Cerebellar nuclear complex (tissue), 1 donor: ENCODE results near the gene PRAMEF2.
"Not testable (repeated sequence)": the region's sequence is repeated elsewhere in the genome, so short reads cannot be mapped to it uniquely, and the experiment has no call there.

Experiments used
- DNase-seq, 2 experiments: peaks; one replicate each; lab custom pipeline; 2025; lab: John Stamatoyannopoulos, UW

PRAMEF2 gene, protein sequence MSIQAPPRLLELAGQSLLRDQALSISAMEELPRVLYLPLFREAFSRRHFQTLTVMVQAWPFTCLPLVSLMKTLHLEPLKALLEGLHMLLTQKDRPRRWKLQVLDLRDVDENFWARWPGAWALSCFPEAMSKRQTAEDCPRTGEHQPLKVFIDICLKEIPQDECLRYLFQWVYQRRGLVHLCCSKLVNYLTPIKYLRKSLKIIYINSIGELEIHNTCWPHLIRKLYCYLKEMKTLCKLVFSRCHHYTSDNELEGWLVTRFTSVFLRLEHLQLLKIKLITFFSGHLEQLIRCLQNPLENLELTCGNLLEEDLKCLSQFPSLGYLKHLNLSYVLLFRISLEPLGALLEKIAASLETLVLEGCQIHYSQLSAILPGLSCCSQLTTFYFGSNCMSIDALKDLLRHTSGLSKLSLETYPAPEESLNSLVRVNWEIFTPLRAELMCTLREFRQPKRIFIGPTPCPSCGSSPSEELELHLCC

DNA sequence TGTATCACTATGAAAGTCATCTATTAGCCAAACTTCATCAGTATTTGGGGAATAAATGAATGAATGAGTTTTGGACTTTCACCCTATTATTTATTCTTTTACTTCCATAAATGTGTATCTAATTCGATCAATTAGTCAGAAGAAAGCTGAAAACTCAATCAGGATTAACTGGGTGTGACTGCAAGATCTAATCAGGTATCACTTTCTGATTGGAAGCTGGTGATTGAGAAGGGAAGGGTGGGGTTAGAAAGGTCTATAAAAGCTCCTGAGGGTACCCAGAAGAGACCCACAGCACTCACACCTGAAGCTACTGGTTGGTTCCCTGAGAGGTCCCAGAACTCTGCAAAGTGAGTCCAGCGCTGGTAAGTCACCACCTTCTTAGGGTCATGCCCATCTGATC lies at the start of gene PRAMEF2:
PRAMEF2 (plus strand) TSS at position 301 of the 400 bp plus-strand sequence. CDS start 1,924 bp downstream, outside the sequence.
- not testable (repeated sequence) for DNase-seq

DNA sequence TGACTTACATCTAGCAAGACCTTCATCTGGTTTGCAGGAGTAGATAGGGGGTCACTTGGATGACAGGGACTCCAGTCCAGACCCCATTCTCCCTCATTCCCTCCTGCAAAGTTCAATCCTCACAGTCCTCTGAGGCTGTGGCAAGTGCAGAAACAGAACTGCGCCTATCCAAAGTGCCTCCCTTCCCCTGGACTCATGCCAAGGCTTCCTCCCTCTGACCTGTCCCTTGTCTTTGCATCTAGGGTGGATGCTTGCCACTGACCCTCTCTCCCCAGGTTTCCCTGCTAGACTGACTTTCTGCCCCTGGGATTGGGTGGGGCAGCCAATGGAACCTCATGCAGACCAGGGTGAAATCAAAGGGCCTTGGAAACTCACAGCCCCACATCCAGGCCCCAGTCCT lies 47.0 kb upstream of the PRAMEF2 start:
- DNase-seq: no peak

DNA sequence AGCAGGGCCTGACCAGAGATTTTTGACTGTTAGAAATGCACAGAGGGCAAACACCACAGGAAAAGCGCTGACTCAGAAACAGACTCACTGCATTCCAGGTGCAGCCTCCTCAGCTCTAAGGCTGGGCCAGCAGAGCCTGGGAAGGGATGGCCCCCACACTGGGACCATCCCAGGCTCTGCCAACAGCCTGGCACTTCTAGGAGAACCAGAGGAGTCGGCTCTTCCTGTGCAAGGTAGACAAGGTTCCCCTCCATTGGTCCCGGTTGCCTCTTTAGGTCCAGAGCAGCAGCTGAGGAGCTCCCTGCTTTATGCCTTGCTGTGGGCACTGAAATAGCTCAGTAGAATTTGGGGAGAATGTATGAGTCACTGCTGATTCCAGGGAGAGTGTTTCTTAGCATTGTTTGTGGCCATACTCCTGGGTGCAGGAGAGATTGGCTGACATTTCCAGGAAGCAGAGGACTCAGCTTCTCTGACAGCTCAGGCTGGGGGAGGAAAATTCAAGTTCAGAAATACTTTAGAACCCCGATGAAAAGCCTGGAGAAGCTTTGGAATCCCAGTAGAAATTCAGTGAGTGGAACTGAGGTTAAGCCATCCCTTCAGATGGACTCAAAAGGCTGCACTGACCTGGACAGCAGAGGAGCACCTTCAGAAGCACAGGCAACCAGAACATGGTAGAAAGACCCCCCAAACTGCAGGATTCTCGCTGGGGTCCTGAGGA lies 46.0 kb upstream of the PRAMEF2 start:
- no peak for DNase-seq

DNA sequence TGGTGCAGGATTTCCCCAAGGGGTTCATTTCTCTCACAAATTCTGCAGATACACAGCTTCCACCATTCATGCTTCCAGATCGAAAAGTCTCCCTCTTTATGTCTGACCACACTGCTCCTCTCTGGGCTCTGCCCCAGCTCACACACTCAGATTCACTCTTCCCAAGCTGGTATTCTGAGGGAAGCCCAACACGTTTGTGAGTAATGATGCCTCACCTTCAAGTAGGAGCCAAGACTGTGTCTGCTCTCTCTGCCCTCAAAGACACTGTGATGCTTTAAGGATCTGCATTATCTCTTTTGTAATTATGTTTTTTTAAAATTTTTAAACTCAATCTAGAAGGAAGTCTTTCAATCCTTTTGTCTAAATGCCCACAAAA lies 45.5 kb upstream of the PRAMEF2 start:
- no peak for DNase-seq

DNA sequence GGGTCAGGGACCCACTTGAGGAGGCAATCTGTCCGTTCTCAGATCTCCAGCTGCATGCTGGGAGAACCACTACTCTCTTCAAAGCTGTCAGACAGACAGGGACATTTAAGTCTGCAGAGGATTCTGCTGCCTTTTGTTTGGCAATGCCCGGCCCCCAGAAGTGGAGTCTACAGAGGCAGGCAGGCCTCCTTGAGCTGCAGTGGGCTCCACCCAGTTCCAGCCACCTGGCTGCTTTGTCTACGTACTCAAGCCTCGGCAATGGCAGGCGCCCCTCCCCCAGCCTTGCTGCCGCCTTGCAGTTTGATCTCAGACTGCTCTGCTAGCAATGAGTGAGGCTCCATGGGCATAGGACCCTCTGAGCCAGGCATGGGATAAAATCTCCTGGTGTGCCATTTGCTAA lies 37.8 kb upstream of the PRAMEF2 start:
- not testable (repeated sequence) for DNase-seq

DNA sequence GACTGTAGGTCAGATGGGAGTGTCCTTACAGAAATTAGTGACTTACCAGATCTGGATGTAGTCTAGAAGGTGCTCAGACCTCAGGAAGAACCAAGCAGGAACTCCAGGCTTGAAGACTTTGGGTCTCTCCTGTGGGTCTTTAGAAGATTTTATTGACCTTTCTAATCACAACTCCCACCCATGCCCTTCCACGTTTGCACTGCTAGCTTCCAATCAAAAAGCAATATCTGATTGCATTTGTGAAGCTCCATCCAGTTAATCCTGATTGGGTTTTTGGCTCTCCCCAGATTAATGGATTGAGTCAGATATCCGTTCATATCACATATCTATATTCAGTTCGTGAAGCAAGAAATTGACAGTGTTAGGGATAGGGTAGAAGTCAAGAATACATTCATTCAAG lies 25.6 kb upstream of the PRAMEF2 start, which contains the start of gene PRAMEF11:
PRAMEF11 (minus strand) TSS at position 101 of the 400 bp plus-strand sequence. CDS start 2,621 bp downstream, outside the sequence.
- not testable (repeated sequence) for DNase-seq

DNA sequence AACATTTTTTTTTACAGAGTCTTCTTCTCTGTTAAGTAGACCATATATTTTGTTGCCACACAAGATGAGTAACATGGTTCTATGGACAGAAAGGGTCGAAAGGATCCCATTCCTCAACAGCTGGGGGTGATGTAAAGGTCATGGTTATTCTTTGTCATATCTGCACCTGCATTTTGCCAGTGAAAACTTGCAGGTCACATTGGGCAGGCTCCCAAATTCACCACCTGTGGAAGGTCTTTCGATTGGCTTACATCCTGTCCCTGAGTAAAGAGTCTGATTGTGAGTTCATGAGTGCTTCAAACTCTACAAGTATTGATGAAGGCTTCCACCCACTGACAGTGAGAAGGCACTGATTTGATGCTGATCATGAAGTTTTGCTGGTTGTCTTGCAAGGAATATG lies 23.6 kb upstream of the PRAMEF2 start:
- not testable (repeated sequence) for DNase-seq

DNA sequence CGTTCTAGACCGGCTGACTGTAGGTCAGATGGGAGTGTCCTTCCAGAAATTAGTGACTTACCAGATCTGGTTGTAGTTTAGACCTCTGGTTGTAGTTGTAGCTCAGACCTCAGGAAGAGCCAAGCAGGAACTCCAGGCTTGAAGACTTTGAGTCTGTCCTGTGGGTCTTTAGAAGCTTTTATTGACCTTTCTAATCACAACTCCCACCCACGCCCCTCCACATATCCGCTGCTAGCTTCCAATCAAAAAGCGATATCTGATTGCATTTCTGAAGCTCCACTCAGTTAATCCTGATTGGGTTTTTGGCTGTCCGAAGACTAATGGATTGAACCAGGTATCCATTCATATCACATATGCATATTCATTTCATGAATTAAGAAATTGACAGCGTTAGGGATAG lies 8.3 kb upstream of the PRAMEF2 start, which contains the start of gene HNRNPCL1:
HNRNPCL1 (minus strand) TSS at position 101 of the 400 bp plus-strand sequence. CDS start 431 bp downstream, outside the sequence.
- DNase-seq: not testable (repeated sequence)

DNA sequence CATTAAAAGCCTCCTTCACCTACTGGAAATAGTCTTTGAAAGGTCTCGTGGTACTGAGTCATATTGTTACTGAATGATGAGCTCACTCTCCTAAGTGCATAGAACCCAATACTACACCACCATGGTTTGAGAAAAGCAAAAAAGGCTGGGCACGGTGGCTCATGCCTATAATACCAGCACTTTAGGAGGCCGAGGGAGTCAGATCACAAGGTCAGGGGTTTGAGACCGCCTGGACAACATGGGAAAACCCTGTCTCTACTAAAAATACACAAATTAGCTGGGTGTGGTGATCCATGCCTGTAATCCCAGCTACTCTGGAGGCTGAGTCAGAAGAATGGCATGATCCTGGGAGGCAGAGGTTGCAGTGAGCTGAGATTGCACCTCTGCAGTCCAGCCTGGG lies 5.1 kb upstream of the PRAMEF2 start:
- no peak for DNase-seq

DNA sequence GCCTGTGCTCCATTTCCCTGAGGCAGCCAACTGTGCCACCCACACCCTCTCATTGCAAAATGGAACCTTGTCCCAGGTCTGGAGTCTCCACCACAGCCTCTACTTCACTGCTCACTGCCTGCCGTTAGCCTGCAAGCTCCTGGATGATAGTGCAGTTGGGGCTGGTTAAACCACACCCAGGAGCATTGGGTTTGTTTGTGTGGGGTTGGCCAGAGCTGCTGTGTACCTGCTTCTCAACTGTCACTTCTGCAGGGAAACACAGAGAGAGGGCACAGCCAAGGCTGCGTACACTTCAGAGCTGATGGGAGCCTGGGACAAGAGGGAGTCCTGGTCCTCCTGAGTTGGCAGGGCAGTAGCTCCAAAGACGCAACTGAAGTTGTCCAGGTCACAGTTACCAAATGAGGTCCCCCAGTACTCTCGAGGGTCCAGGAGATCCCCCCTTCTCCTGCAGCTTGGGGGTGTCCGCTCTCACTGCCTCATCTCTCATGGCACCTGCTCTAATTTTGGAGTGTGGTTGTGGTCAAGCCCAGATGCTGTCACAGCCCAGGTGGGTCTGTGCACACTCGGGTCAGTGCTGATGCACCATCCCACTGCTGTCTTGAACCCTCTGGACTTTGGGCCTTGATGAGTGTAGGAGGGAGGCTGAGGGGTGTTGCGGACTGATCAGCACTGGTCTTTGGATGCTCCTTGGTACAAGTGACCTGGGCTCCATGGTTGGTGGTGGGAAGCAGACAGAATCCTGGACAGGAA lies 6.4 kb downstream of the PRAMEF2 start:
- DNase-seq: not testable (repeated sequence)

DNA sequence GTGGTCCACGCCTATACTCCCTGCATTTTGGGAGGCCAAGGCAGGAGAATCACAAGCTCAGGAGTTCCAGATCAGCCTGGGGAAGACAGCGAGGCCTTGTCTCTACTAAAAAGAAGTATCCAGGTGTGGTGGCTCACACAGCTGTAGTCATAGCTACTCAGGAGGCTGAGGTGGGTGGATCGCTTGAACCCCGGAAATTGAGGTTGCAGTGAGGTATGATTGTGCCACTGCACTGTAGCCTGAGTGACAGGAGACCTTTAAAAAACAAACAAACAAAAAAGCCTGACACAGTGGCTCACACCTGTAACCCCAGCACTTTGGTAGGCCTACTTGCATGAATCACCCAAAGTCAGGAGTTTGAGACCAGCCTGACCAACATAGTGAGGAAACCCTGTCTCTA lies 21.6 kb downstream of the PRAMEF2 start:
- not testable (repeated sequence) for DNase-seq

DNA sequence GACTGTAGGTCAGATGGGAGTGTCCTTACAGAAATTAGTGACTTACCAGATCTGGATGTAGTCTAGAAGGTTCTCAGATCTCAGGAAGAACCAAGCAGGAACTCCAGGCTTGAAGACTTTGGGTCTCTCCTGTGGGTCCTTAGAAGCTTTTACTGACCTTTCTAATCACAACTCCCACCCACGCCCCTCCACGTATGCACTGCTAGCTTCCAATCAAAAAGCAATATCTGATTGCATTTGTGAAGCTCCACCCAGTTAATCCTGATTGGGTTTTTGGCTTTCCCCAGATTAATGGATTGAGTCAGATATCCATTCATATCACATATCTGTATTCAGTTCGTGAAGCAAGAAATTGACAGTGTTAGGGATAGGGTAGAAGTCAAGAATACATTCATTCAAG lies 29.2 kb downstream of the PRAMEF2 start, which contains the start of gene PRAMEF4:
PRAMEF4 (minus strand) TSS at position 101 of the 400 bp plus-strand sequence. CDS start 2,807 bp downstream, outside the sequence.
- DNase-seq: not testable (repeated sequence)

DNA sequence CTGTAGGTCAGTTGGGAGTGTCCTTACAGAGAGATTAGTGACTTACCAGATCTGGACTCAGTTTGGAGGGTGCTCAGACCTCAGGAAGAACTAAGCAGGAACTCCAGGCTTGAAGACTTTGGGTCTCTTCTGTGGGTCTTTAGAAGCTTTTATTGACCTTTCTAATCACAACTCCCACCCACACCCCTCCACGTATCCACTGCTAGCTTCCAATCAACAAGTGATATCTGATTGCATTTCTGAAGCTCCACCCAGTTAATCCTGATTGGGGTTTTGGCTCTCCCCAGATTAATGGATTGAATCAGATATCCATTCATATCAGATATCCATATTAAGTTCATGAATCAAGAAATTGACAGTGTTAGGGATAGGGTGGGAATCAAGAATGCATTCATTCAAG lies 41.3 kb downstream of the PRAMEF2 start, which contains the start of gene PRAMEF10:
PRAMEF10 (minus strand) TSS at position 101 of the 400 bp plus-strand sequence. CDS start 2,423 bp downstream, outside the sequence.
- not testable (repeated sequence) for DNase-seq

DNA sequence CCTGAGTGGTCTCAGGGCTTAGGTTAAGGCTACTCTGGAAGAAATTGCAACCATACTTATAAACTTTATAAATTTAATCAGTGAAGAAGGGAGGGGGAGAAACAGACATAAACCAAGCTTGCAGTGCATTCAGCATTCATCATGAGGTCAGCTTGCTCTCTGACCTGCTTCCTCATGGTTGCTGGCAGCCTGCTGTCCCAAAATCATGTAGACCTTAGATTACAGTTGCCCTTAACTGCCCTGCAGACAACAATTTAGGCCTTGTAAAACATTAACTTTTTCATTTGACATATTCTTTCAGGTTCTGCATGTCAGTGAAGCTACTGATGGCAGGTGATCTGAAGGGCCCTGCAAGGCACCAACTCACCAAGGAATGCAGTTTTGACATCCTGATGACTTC lies 42.3 kb downstream of the PRAMEF2 start:
- not testable (repeated sequence) for DNase-seq

DNA sequence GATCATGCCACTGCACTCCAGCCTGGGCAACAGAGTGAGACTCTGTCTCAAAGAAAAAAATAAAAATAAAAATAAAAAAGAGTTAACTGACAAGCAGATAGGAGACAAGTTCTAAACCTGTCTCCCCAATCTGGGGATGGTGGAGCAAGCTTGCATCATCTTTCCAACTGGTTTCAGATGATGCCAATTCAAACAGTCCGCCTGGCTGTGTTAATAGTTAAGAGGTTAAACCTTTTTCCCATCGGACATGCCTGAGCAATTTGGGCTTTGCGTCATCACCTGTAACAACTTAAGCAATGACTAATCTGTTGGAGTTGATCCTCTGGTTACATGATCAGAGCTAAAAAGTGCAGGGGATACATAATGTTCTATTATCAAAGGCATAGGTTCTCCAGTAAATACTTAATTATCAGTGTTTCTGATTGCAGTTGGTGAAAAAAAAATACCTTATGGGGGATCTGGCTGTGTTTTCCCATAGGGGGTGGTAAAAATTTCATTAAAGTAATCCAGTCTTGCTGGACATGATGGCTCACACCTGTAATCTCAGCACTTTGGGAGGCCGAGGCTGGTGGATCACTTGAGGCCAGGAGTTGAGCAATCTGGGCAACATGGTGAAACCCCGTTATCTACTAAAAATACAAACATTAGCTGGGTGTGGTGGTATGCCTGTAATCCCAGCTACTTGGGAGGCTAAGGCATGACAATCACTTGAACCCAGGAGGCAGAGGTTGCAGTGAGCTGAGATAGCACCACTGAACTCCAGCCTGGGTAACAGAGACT lies 47.1 kb downstream of the PRAMEF2 start:
- DNase-seq: not testable (repeated sequence)
